ENCODE data around the gene TTN.

GRCh38 chr2:178834086-178834485, 26.9 kb upstream of the TTN start:
- TF ChIP-seq CTCF (IDR thresholded peaks at IDR 0.05) = no peak
- TF ChIP-seq POLR2AphosphoS5 (IDR thresholded peaks at IDR 0.05; ENCODE audit: low read depth, low read length) = no peak
- no peak for TF ChIP-seq TCF7L2 (IDR thresholded peaks at IDR 0.05; ENCODE audit: low read depth, low read length)
- no peak for TF ChIP-seq REST (IDR thresholded peaks at IDR 0.05; ENCODE audit: insufficient read depth in 1 of 2, low read depth in 2 of 2, low read length in 1 of 2)

Data from Panc1 (cell line).